GM12878 (cell line): ENCODE results near the gene ORAI3. TPM values are rescaled to one million over a fixed set of nuclear protein-coding genes. Genes with fewer than 3 reads are reported as not detected.

Source experiments
- ATAC-seq: fragments of 200-7000 bp; cut with Tn5 transposase; 3 replicates; pipeline ENCODE4 v1.9.1; 2020; ENCODE audit warnings: mild to moderate bottlenecking, moderate library complexity
- BruUV-seq: library from RNA; stranded (reverse); fragments of 400-500 nt; replicated peaks from 2 replicates; lab custom pipeline; 2021; lab: Mats Ljungman, UMichigan
- CTCF ChIA-PET: fragments of 300-600 bp; sonication (Branson Sonifier 250); formaldehyde crosslinking; extraction: SDS; loops from one replicate; lab custom pipeline; 2021; ENCODE audit warnings: inconsistent platforms; lab: Yijun Ruan, JAX
- POLR2A ChIA-PET: fragments of 350-600 bp; formaldehyde crosslinking; extraction: SDS; loops from one replicate; lab custom pipeline; 2021; ENCODE audit warnings: inconsistent platforms; lab: Charles Lee
- RAD21 ChIA-PET: fragments of 300-600 bp; sonication (Branson Sonifier 250); formaldehyde crosslinking; loops from one replicate; lab custom pipeline; 2023; ENCODE audit warnings: antibody characterized with exemption; ENCODE audit not compliant: unreplicated experiment; lab: Charles Lee
- SMC1A ChIA-PET: fragments of 300-600 bp; sonication (Branson Sonifier 250); formaldehyde crosslinking; loops from one replicate; lab custom pipeline; 2023; ENCODE audit not compliant: unreplicated experiment, uncharacterized antibody; lab: Charles Lee
- DNase-seq: peaks from one replicate; pipeline ENCODE4 v3.0.0-alpha.2; 2011; ENCODE audit warnings: low read depth, low spot score
- FAIRE-seq: peaks from 3 replicates; lab custom pipeline; 2011; peaks lifted over from hg19 to GRCh38; lab: Jason Lieb, UNC
- H2AFZ ChIP-seq: 2 replicates; pipeline ENCODE4 v1.6.0; 2011; ENCODE audit warnings: low read depth, low read length, control low read depth; ENCODE audit not compliant: control insufficient read depth
- H3K27ac ChIP-seq: 2 replicates; pipeline ENCODE4 v1.5.1; 2011; ENCODE audit warnings: control low read depth; ENCODE audit not compliant: control insufficient read depth, insufficient read depth
- H3K27me3 ChIP-seq, 2 experiments: replicated peaks in 1 of 2; 2 replicates each; pipeline versions ENCODE4 v1.6.0 to v1.6.1; 2011; ENCODE audit warnings: low read length in 1 of 2; ENCODE audit not compliant: control insufficient read depth in 2 of 2, insufficient read depth in 2 of 2
- H3K36me3 ChIP-seq, 2 experiments: 2 replicates each; pipeline ENCODE4 v1.5.1; 2011; ENCODE audit warnings: low read length in 1 of 2; ENCODE audit not compliant: control insufficient read depth in 2 of 2, insufficient read depth in 2 of 2
- H3K4me1 ChIP-seq: 2 replicates; pipeline ENCODE4 v1.6.1; 2011; ENCODE audit warnings: mild to moderate bottlenecking, low read length, moderate library complexity, mixed read lengths; ENCODE audit not compliant: control insufficient read depth, insufficient read depth
- H3K4me2 ChIP-seq: 2 replicates; pipeline ENCODE4 v1.6.0; 2011; ENCODE audit warnings: control low read depth; ENCODE audit not compliant: control insufficient read depth, insufficient read depth
- H3K4me3 ChIP-seq: fragments of 200-600 bp; sonication (generic); 2 replicates; pipeline ENCODE4 v1.5.1; 2016
- H3K79me2 ChIP-seq: 2 replicates; pipeline ENCODE4 v1.6.0; 2011; ENCODE audit warnings: low read length; ENCODE audit not compliant: control insufficient read depth, insufficient read depth
- H3K9ac ChIP-seq: 2 replicates; pipeline ENCODE4 v1.8.0; 2011; ENCODE audit warnings: low read length, control low read depth, mixed read lengths; ENCODE audit not compliant: control insufficient read depth, insufficient read depth
- H3K9me3 ChIP-seq: replicated peaks from 3 replicates; pipeline ENCODE4 v1.5.1; 2011; ENCODE audit warnings: mild to moderate bottlenecking, low read length; ENCODE audit not compliant: control insufficient read depth, insufficient read depth
- H4K20me1 ChIP-seq: 2 replicates; pipeline ENCODE4 v1.6.0; 2011; ENCODE audit not compliant: control insufficient read depth, insufficient read depth
- ATF7 ChIP-seq: fragments of 450-650 bp; IDR thresholded peaks from 2 replicates; pipeline ENCODE4 v1.6.1; 2016; ENCODE audit warnings: low read depth, mild to moderate bottlenecking
- CHD2 ChIP-seq: IDR thresholded peaks from 2 replicates; pipeline ENCODE4 v1.6.1; 2011; ENCODE audit warnings: low read depth, low read length, improper control_type of control experiment, borderline replicate concordance
- CREB1 ChIP-seq: IDR thresholded peaks from 2 replicates; pipeline ENCODE4 v1.6.1; 2012; ENCODE audit warnings: low read depth, mild to moderate bottlenecking, inconsistent platforms
- ESRRA ChIP-seq: IDR thresholded peaks from 2 replicates; pipeline ENCODE4 v1.6.1; 2012; ENCODE audit warnings: mild to moderate bottlenecking, low read length, improper control_type of control experiment
- IKZF2 ChIP-seq, 2 experiments: fragments of 450-650 bp; IDR thresholded peaks; 2 replicates each; pipeline ENCODE4 v1.6.1; 2017; ENCODE audit warnings: mild to moderate bottlenecking in 2 of 2, moderate library complexity in 2 of 2
- KDM1A ChIP-seq: fragments of 200-600 bp; sonication (generic); IDR thresholded peaks from 2 replicates; pipeline ENCODE4 v1.6.1; 2016; ENCODE audit warnings: borderline replicate concordance
- LARP7 ChIP-seq: fragments of 450-650 bp; IDR thresholded peaks from 2 replicates; pipeline ENCODE4 v1.6.1; 2017; ENCODE audit warnings: mild to moderate bottlenecking
- MEF2A ChIP-seq: IDR thresholded peaks from 2 replicates; pipeline ENCODE4 v1.6.1; 2011; ENCODE audit warnings: low read depth, mild to moderate bottlenecking, low read length, moderate library complexity; ENCODE audit not compliant: insufficient read depth
- MEF2B ChIP-seq: fragments of 450-650 bp; IDR thresholded peaks from 2 replicates; pipeline ENCODE4 v1.6.1; 2018; ENCODE audit warnings: mild to moderate bottlenecking, moderate library complexity; ENCODE audit not compliant: partially characterized antibody, poor library complexity, severe bottlenecking
- NBN ChIP-seq: fragments of 450-650 bp; IDR thresholded peaks from 2 replicates; pipeline ENCODE4 v1.6.1; 2016
- NR2C1 ChIP-seq: fragments of 450-650 bp; IDR thresholded peaks from 2 replicates; pipeline ENCODE4 v1.6.1; 2017; ENCODE audit warnings: antibody characterized with exemption, mild to moderate bottlenecking, moderate library complexity
- PBX3 ChIP-seq: IDR thresholded peaks from 2 replicates; pipeline ENCODE4 v1.6.1; 2011; ENCODE audit warnings: mild to moderate bottlenecking, low read depth, low read length, moderate library complexity; ENCODE audit not compliant: insufficient replicate concordance
- POLR2AphosphoS5 ChIP-seq: IDR thresholded peaks from 2 replicates; pipeline ENCODE4 v1.6.1; 2011; ENCODE audit warnings: mild to moderate bottlenecking, low read length, inconsistent platforms
- POU2F2 ChIP-seq: IDR thresholded peaks from 3 replicates; pipeline ENCODE4 v1.6.1; 2011; ENCODE audit warnings: low read depth, mild to moderate bottlenecking, low read length, borderline replicate concordance
- RB1 ChIP-seq: fragments of 450-650 bp; formaldehyde crosslinking; IDR thresholded peaks from 2 replicates; pipeline ENCODE4 v1.6.1; 2017; ENCODE audit warnings: mild to moderate bottlenecking, borderline replicate concordance
- SMARCA5 ChIP-seq: fragments of 450-650 bp; IDR thresholded peaks from 2 replicates; pipeline ENCODE4 v1.6.1; 2017; ENCODE audit warnings: mild to moderate bottlenecking
- SPI1 ChIP-seq: IDR thresholded peaks from 2 replicates; pipeline ENCODE4 v1.6.1; 2011; ENCODE audit warnings: low read depth, mild to moderate bottlenecking, low read length, moderate library complexity, borderline replicate concordance; ENCODE audit not compliant: insufficient read depth
- STAT1 ChIP-seq: fragments of 450-650 bp; conservative IDR thresholded peaks from 2 replicates; pipeline ENCODE4 v1.6.1; 2014; ENCODE audit warnings: antibody characterized with exemption, mild to moderate bottlenecking
- TARDBP ChIP-seq: IDR thresholded peaks from 2 replicates; pipeline ENCODE4 v1.6.1; 2016; ENCODE audit warnings: borderline replicate concordance
- TBL1XR1 ChIP-seq: IDR thresholded peaks from 2 replicates; pipeline ENCODE4 v1.6.1; 2012; ENCODE audit warnings: low read depth, low read length, improper control_type of control experiment
- TCF12 ChIP-seq: IDR thresholded peaks from 2 replicates; pipeline ENCODE4 v1.6.1; 2011; ENCODE audit warnings: low read depth, mild to moderate bottlenecking, low read length
- YBX1 ChIP-seq: fragments of 450-650 bp; IDR thresholded peaks from 2 replicates; pipeline ENCODE4 v1.6.1; 2016; ENCODE audit warnings: antibody characterized with exemption
- WGBS: methylation state at CpG from one replicate; pipeline ENCODE4 v1.1.6; 2016; ENCODE audit warnings: low lambda C conversion rate; ENCODE audit not compliant: insufficient replicate concordance, insufficient coverage; ENCODE audit errors: missing lambda C conversion rate; 5-methylcytosine and 5-hydroxymethylcytosine counted together
- in situ Hi-C: fragments of 300-500 bp; cut with MboI; formaldehyde crosslinking; loops from 9 replicates; pipeline ENCODE4 v1.14.3; 2018; ENCODE audit warnings: mixed read lengths
- intact Hi-C: fragments of 100-400 bp; cut with micrococcal nuclease; formaldehyde crosslinking; loops from one replicate; pipeline ENCODE4 v1.14.2; 2022; ENCODE audit not compliant: unreplicated experiment
- polyA plus RNA-seq, 11 experiments: library from polyadenylated mRNA; depleted of rRNA in 4 of 11; unstranded in 6 of 11; stranded (reverse) in 5 of 11; fragments of >200 nt; fragmentation: Nextera tagmentation in 4 of 11; fragmentation: Illumina TruSeq in 1 of 11; extraction: Ambion mirVana in 4 of 11; extraction: Trizol in 1 of 11; gene quantifications; 1 replicate in 1 of 11; 2 replicates in 10 of 11; pipeline versions ENCODE4 v1.2.1 to v1.2.3, GENCODE V29; 2011 to 2016; ENCODE audit warnings: inconsistent platforms in 2 of 11, missing spikeins in 2 of 11, low read depth in 1 of 11
- total RNA-seq, 4 experiments: library from RNA; depleted of rRNA in 3 of 4; stranded (reverse); fragments of >200 nt in 3 of 4; fragmentation: Illumina TruSeq in 1 of 4; extraction: Trizol in 1 of 4; gene quantifications; 2 replicates each; pipeline versions ENCODE4 v1.2.1 to v1.2.3, GENCODE V29; 2013 to 2021
- TF ChIP-seq, protein P1 (sequence below), 3 experiments: IDR thresholded peaks in 2 of 3; conservative IDR thresholded peaks in 1 of 3; 2 replicates each; pipeline ENCODE4 v1.5.1; 2011; ENCODE audit warnings: low read depth in 3 of 3, low read length in 3 of 3, mild to moderate bottlenecking in 3 of 3, control low read depth in 2 of 3, moderate library complexity in 2 of 3, inconsistent platforms in 1 of 3, mixed read lengths in 1 of 3; ENCODE audit not compliant: control insufficient read depth in 2 of 3, insufficient read depth in 1 of 3; ENCODE audit errors: extremely low read depth in 1 of 3

Gene ORAI3
- total and polyA plus RNA-seq, 10 of the 15 experiments (the other 5 are each of a cell fraction or from before 2014, with no cell fraction given) = 3.4 to 21.9 (median 16.2) TPM

GRCh38 chr16:30921748-30922419, 27.0 kb upstream of the ORAI3 start:
- ChIA-PET CTCF (interaction anchor here (0.6 to 2.1 kb wide), 7 partner anchors 20 to 351 kb away, joined by 3 to 25 read pairs (median 4); no protein-coding TSS in a partner anchor), RAD21 (interaction anchor here (0.6 to 0.8 kb wide), 2 partner anchors 76 to 119 kb away, joined by 3 to 7 read pairs; no protein-coding TSS in a partner anchor), POLR2A (interaction anchor here (0.5 kb wide), 1 partner anchor 204 kb away, joined by 5 read pairs; no protein-coding TSS in a partner anchor), SMC1A (interaction anchor here (0.6 to 2.9 kb wide), 3 partner anchors 77 to 225 kb away, joined by 3 to 24 read pairs (median 14); no protein-coding TSS in a partner anchor)
- Histone ChIP-seq H4K20me1 (no peaks in the 10 kb centered on the region), H3K4me3 (peak overlapping the region; percentile 86), H3K4me2 (peak overlapping the region; percentile 99), H3K9ac (peak overlapping the region; percentile 49; the same call in 1 of the 2 replicates), H3K4me1 (peaks cover 4% of the 10 kb centered on the region; the same call in 1 of the 2 replicates), H3K79me2 (peaks cover 5% of the 10 kb centered on the region), H3K9me3 (no peaks in the 10 kb centered on the region), H2AFZ (peak overlapping the region; percentile 93), H3K36me3 (no peaks in the 10 kb centered on the region; a peak in 1 of 4 replicates), H3K27ac (peak overlapping the region; percentile 51), H3K27me3 (no peaks in the 10 kb centered on the region)
- DNase-seq (peak; percentile 52), FAIRE-seq (no peak), ATAC-seq (peak; percentile 45)
- WGBS = under 1% methylated on average over 37 of the region's 37 CpGs
- intact Hi-C loops (loop anchor here (1.0 to 10.0 kb wide), 6 partner anchors 25 to 267 kb away; partner anchors contain the start of genes CFAP119, CTF1, FBRS and PRR14), in situ Hi-C loops (loop anchor here (5.0 kb wide), 1 partner anchor 80 kb away; no protein-coding TSS in a partner anchor)
- no TSS peak for BruUV-seq
- TF ChIP-seq ESRRA (0 out of 2 replicates have a peak, but pooled peaks have one; percentile 58), MEF2A (no peak), CREB1 (no peak), STAT1 (no peak), KDM1A (no peak), ATF7 (no peak), TARDBP (no peak), YBX1 (no peak), LARP7 (peak; percentile 31; the same call in 1 of the 2 replicates), SPI1 (no peak), POU2F2 (peak; percentile 53; the same call in 1 of the 3 replicates), MEF2B (peak; percentile 27), SMARCA5 (peak; percentile 93), PBX3 (peak; percentile 8), POLR2AphosphoS5 (no peak), NBN (no peak; the same call in 1 of the 2 replicates), TCF12 (no peak), TBL1XR1 (0 out of 2 replicates have a peak, but pooled peaks have one; percentile 45), CHD2 (peak; percentile 58; the same call in 1 of the 2 replicates), RB1 (no peak), IKZF2 (IDR thresholded peaks at IDR 0.05) (peak in 1 of 2 experiments; percentile 16; a peak in 1 of 4 replicates), NR2C1 (no peak)
- TF ChIP-seq, protein P1, sequence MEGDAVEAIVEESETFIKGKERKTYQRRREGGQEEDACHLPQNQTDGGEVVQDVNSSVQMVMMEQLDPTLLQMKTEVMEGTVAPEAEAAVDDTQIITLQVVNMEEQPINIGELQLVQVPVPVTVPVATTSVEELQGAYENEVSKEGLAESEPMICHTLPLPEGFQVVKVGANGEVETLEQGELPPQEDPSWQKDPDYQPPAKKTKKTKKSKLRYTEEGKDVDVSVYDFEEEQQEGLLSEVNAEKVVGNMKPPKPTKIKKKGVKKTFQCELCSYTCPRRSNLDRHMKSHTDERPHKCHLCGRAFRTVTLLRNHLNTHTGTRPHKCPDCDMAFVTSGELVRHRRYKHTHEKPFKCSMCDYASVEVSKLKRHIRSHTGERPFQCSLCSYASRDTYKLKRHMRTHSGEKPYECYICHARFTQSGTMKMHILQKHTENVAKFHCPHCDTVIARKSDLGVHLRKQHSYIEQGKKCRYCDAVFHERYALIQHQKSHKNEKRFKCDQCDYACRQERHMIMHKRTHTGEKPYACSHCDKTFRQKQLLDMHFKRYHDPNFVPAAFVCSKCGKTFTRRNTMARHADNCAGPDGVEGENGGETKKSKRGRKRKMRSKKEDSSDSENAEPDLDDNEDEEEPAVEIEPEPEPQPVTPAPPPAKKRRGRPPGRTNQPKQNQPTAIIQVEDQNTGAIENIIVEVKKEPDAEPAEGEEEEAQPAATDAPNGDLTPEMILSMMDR (IDR thresholded peaks at IDR 0.05 in 2 of 3, conservative IDR thresholded peaks at IDR 0.05 in 1 of 3; ENCODE audit: control insufficient read depth in 2 of 3, extremely low read depth in 1 of 3, insufficient read depth in 1 of 3, low read depth in 3 of 3, low read length in 3 of 3) = peak; percentile 86 to 92 (median 86)
